ENCODE results near the gene PSMD14.
"Not testable (repeated sequence)": the region's sequence is repeated elsewhere in the genome, so short reads cannot be mapped to it uniquely, and the experiment has no call there.

PSMD14 gene

GRCh38 chr2:161308178-161308955 is at the start of gene PSMD14:
Gene PSMD14 (plus strand): TSS chr2:161308425. CDS start chr2:161318826, 10,401 bp downstream.
- DNase-seq: peak; percentile 88

GRCh38 chr2:161265874-161266273 is 42.4 kb upstream of the PSMD14 start:
- DNase-seq: no peak

GRCh38 chr2:161269111-161269510 is 39.1 kb upstream of the PSMD14 start:
- no peak for DNase-seq

GRCh38 chr2:161273038-161273760 is 35.0 kb upstream of the PSMD14 start:
- peak; percentile 30 for DNase-seq

GRCh38 chr2:161278564-161279229 is 29.5 kb upstream of the PSMD14 start:
- DNase-seq: not testable (repeated sequence)

- not testable (repeated sequence) for DNase-seq
Observed at GRCh38 chr2:161279230-161279815, 28.9 kb upstream of the PSMD14 start.

- DNase-seq: not testable (repeated sequence)
Observed at GRCh38 chr2:161280906-161281323, 27.3 kb upstream of the PSMD14 start.

GRCh38 chr2:161281615-161282310 is 26.5 kb upstream of the PSMD14 start:
- DNase-seq: not testable (repeated sequence)

GRCh38 chr2:161282311-161282644 is 25.9 kb upstream of the PSMD14 start:
- DNase-seq: not testable (repeated sequence)

GRCh38 chr2:161283926-161284325 is 24.3 kb upstream of the PSMD14 start:
- no peak for DNase-seq

- no peak for DNase-seq
Observed at GRCh38 chr2:161303535-161304050, 4.6 kb upstream of the PSMD14 start.

- no peak for DNase-seq
Observed at GRCh38 chr2:161306919-161307318, 1.3 kb upstream of the PSMD14 start.

GRCh38 chr2:161307676-161308075 is 549 bp upstream of the PSMD14 start:
- no peak for DNase-seq

- no peak for DNase-seq
Observed at GRCh38 chr2:161312996-161313395, 4.8 kb downstream of the PSMD14 start.

- DNase-seq: no peak
Observed at GRCh38 chr2:161315380-161315779, 7.2 kb downstream of the PSMD14 start.

- no peak for DNase-seq
Observed at GRCh38 chr2:161316701-161317100, 8.5 kb downstream of the PSMD14 start.

GRCh38 chr2:161321944-161322648 is 13.9 kb downstream of the PSMD14 start:
- no peak for DNase-seq

- DNase-seq: no peak
Observed at GRCh38 chr2:161324876-161325275, 16.7 kb downstream of the PSMD14 start.

GRCh38 chr2:161327582-161327981 is 19.4 kb downstream of the PSMD14 start:
- no peak for DNase-seq

GRCh38 chr2:161332371-161332967 is 24.2 kb downstream of the PSMD14 start:
- no peak for DNase-seq

GRCh38 chr2:161335626-161336025 is 27.4 kb downstream of the PSMD14 start:
- no peak for DNase-seq
